Lower leg skin (tissue), 4 donors: ENCODE measurements around the gene PRICKLE2. TPM values are rescaled to one million over a fixed set of nuclear protein-coding genes. Genes with fewer than 3 reads are reported as not detected.

ENCODE experiments used
- DNase-seq, 2 donors: peaks; one replicate each; pipeline ENCODE4 v3.0.0-alpha.2; 2019; ENCODE audit warnings: low spot score in 2 of 2
- H3K4me3 ChIP-seq: fragments of 200-600 bp; sonication (generic); 2 replicates; pipeline ENCODE4 v1.5.1; 2017; ENCODE audit warnings: mild to moderate bottlenecking, low read depth; ENCODE audit not compliant: poor library complexity, severe bottlenecking
- CTCF ChIP-seq, 3 donors: fragments of 450-650 bp; IDR thresholded peaks; one replicate each; pipeline ENCODE4 v1.5.1; 2016; ENCODE audit warnings: antibody characterized with exemption in 3 of 3, mild to moderate bottlenecking in 3 of 3, moderate library complexity in 2 of 3
- POLR2A ChIP-seq, 2 donors: fragments of 450-650 bp; IDR thresholded peaks; one replicate each; pipeline ENCODE4 v1.6.1; 2016 to 2017; ENCODE audit warnings: antibody characterized with exemption in 2 of 2, mild to moderate bottlenecking in 1 of 2, moderate library complexity in 1 of 2
- WGBS, 2 donors: methylation state at CpG; one replicate each; pipeline ENCODE4 v1.1.5; 2018; 5-methylcytosine and 5-hydroxymethylcytosine counted together
- intact Hi-C: fragments of 100-400 bp; cut with DNase I; formaldehyde crosslinking; loops from one replicate; pipeline ENCODE4 v1.15.0; 2023; ENCODE audit warnings: low total_unique reads
- total RNA-seq, 4 donors: library from RNA; depleted of rRNA; stranded (reverse); fragments of >200 nt; gene quantifications; one replicate each; pipeline ENCODE4 v1.1.0, GENCODE V29; 2016

The PRICKLE2 gene
- total RNA-seq, 4 donors from 2014 or later, result 10.2 to 18.7 (median 11.7) TPM

GRCh38 chr3:64239841-64240240, 14.6 kb upstream of the PRICKLE2 start:
- intact Hi-C loops, result no loop called here
- TF ChIP-seq POLR2A (IDR thresholded peaks at IDR 0.05), result no peak
- no peak for TF ChIP-seq CTCF (IDR thresholded peaks at IDR 0.05)
- no peak overlapping the region for H3K4me3 ChIP-seq
- 96 to 100% methylated on average over 5 of the region's 5 CpGs for WGBS, 2 donors
- no peak for DNase-seq

GRCh38 chr3:64238971-64239667, 13.9 kb upstream of the PRICKLE2 start:
- intact Hi-C loops, result no loop called here
- 30 to 32% methylated on average over 8 to 10 of the region's 12 CpGs for WGBS, 2 donors
- TF ChIP-seq CTCF (IDR thresholded peaks at IDR 0.05) (no peak), POLR2A (IDR thresholded peaks at IDR 0.05) (no peak)
- H3K4me3 ChIP-seq, result no peak overlapping the region
- no peak for DNase-seq

- intact Hi-C loops, result no loop called here
- DNase-seq, result no peak
- WGBS, 2 donors, result 89 to 95% methylated on average over 6 to 7 of the region's 7 CpGs
- TF ChIP-seq CTCF (IDR thresholded peaks at IDR 0.05), result no peak
- no peak overlapping the region for H3K4me3 ChIP-seq
These were observed 11.8 kb upstream of the PRICKLE2 start for GRCh38 chr3:64237083-64237482.

- 81 to 84% methylated on average over 3 of the region's 3 CpGs for WGBS, 2 donors
- no peak overlapping the region for H3K4me3 ChIP-seq
- TF ChIP-seq CTCF (IDR thresholded peaks at IDR 0.05) (no peak), POLR2A (IDR thresholded peaks at IDR 0.05) (no peak)
- intact Hi-C loops, result no loop called here
- DNase-seq, result no peak
These were observed 10.3 kb upstream of the PRICKLE2 start for GRCh38 chr3:64235605-64236004.

- no peak for DNase-seq
- intact Hi-C loops, result no loop called here
- no peak overlapping the region for H3K4me3 ChIP-seq
- TF ChIP-seq POLR2A (IDR thresholded peaks at IDR 0.05), result no peak
- TF ChIP-seq CTCF (IDR thresholded peaks at IDR 0.05), result no peak
- 94% methylated on average over 5 of the region's 5 CpGs for WGBS, 2 donors
These were observed 9.3 kb upstream of the PRICKLE2 start for GRCh38 chr3:64234571-64234970.

GRCh38 chr3:64232821-64233220, 7.6 kb upstream of the PRICKLE2 start:
- no peak for DNase-seq
- TF ChIP-seq CTCF (IDR thresholded peaks at IDR 0.05) (no peak), POLR2A (IDR thresholded peaks at IDR 0.05) (no peak)
- no peak overlapping the region for H3K4me3 ChIP-seq
- intact Hi-C loops, result no loop called here
- 82 to 87% methylated on average over 4 of the region's 4 CpGs for WGBS, 2 donors
